Panc1 (cell line): ENCODE data around the gene CCDC57.

ENCODE experiments used
- CTCF ChIP-seq: fragments of 450-650 bp; IDR thresholded peaks from 2 replicates; pipeline ENCODE4 v1.5.1; 2017; ENCODE audit warnings: mild to moderate bottlenecking
- POLR2AphosphoS5 ChIP-seq: IDR thresholded peaks from 2 replicates; pipeline ENCODE4 v1.6.1; 2012; ENCODE audit warnings: mild to moderate bottlenecking, low read depth, low read length, moderate library complexity
- REST ChIP-seq, 2 experiments: IDR thresholded peaks; 2 replicates each; pipeline ENCODE4 v1.6.1; 2011 to 2012; ENCODE audit warnings: low read depth in 2 of 2, control low read depth in 1 of 2, low read length in 1 of 2, mild to moderate bottlenecking in 1 of 2, moderate library complexity in 1 of 2; ENCODE audit not compliant: insufficient read depth in 1 of 2
- SIN3A ChIP-seq: IDR thresholded peaks from 2 replicates; pipeline ENCODE4 v1.6.1; 2012; ENCODE audit warnings: low read depth, mild to moderate bottlenecking, low read length, moderate library complexity, borderline replicate concordance; ENCODE audit not compliant: insufficient read depth
- TCF7L2 ChIP-seq: IDR thresholded peaks from 2 replicates; pipeline ENCODE4 v1.6.1; 2011; ENCODE audit warnings: mild to moderate bottlenecking, low read depth, low read length, inconsistent platforms

- no peak for TF ChIP-seq CTCF
- no peak for TF ChIP-seq POLR2AphosphoS5
- no peak for TF ChIP-seq SIN3A
- TF ChIP-seq TCF7L2: no peak
- 0 out of 4 replicates have a peak, but pooled peaks of 1 of the 2 experiments have one; percentile 12 for TF ChIP-seq REST (IDR thresholded peaks at IDR 0.05; ENCODE audit: insufficient read depth in 1 of 2, low read depth in 2 of 2, low read length in 1 of 2)
Observed at GRCh38 chr17:82081546-82081945, 131.1 kb downstream of the CCDC57 start.
